H7 (cell line): ENCODE data around the gene ODF4. TPM values are rescaled to one million over a fixed set of nuclear protein-coding genes. Genes with fewer than 3 reads are reported as not detected.
"Not testable (repeated sequence)": the region's sequence is repeated elsewhere in the genome, so short reads cannot be mapped to it uniquely, and the experiment has no call there.

Experiments used
- DNase-seq: peaks from one replicate; pipeline ENCODE4 v3.0.0; 2012
- H3K27me3 ChIP-seq: 2 replicates; pipeline ENCODE4 v1.6.0; 2011; ENCODE audit warnings: mild to moderate bottlenecking, low read length; ENCODE audit not compliant: control insufficient read depth, insufficient read depth
- H3K36me3 ChIP-seq: replicated peaks from 2 replicates; pipeline ENCODE4 v1.5.1; 2011; ENCODE audit warnings: low read length; ENCODE audit not compliant: control insufficient read depth, insufficient read depth
- H3K4me3 ChIP-seq: 2 replicates; pipeline ENCODE4 v1.5.1; 2011; ENCODE audit warnings: low read depth, mild to moderate bottlenecking, control low read depth, low read length, moderate library complexity; ENCODE audit not compliant: insufficient read depth
- total RNA-seq: library from RNA; depleted of rRNA; stranded (reverse); fragments of >200 nt; shearing (Covaris generic); gene quantifications from 2 replicates; pipeline ENCODE4 v1.2.3, GENCODE V29; 2014; rRNA removed

Gene ODF4
- total RNA-seq, 1 experiment from 2014 or later, result not detected

GRCh38 chr17:8387914-8388651 is 48.4 kb downstream of the ODF4 start:
- no peaks in the 10 kb centered on the region for H3K36me3 ChIP-seq
- no peak for DNase-seq
- H3K4me3 ChIP-seq, result no peak overlapping the region
- H3K27me3 ChIP-seq, result no peaks in the 10 kb centered on the region

GRCh38 chr17:8391711-8392110 is 52.1 kb downstream of the ODF4 start:
- Histone ChIP-seq H3K36me3 (no peaks in the 10 kb centered on the region), H3K27me3 (no peaks in the 10 kb centered on the region), H3K4me3 (no peak overlapping the region)
- peak; percentile 56 for DNase-seq

GRCh38 chr17:8392274-8392673 is 52.6 kb downstream of the ODF4 start:
- DNase-seq, result peak; percentile 66
- H3K4me3 ChIP-seq, result no peak overlapping the region
- H3K36me3 ChIP-seq, result no peaks in the 10 kb centered on the region
- H3K27me3 ChIP-seq, result no peaks in the 10 kb centered on the region

- Histone ChIP-seq H3K4me3 (no peak overlapping the region), H3K27me3 (no peaks in the 10 kb centered on the region)
- peak; percentile 60 for DNase-seq
Measured at GRCh38 chr17:8392674-8393469, 53.2 kb downstream of the ODF4 start.

GRCh38 chr17:8393470-8394231 is 54.0 kb downstream of the ODF4 start:
- no peak for DNase-seq
- no peak overlapping the region for H3K4me3 ChIP-seq
- H3K27me3 ChIP-seq, result no peaks in the 10 kb centered on the region
- H3K36me3 ChIP-seq, result no peaks in the 10 kb centered on the region

More at GRCh38 chr17:8392674-8393469, 53.2 kb downstream of the ODF4 start:
- H3K36me3 ChIP-seq, result no peaks in the 10 kb centered on the region

DNA sequence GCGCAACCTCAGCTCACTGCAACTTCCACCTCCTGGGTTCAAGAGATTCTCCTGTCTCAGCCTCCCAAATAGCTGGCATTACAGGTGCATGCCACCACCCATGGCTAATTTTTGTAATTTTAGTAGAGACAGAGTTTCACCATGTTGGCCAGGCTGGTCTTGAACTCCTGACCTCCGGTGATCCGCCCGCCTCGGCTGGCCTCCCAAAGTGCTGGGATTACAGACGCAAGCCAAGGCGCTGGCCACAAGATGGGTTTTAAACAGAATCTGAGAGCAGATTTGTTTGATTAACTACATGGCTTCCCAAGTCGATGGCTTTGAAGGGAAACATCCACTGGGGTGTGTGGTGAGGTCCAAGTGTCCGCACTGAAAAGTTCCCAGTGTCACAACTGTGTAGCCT is 54.9 kb downstream of the ODF4 start:
- DNase-seq, H3K27me3 ChIP-seq: not testable (repeated sequence)

More for the DNA sequence above, 54.9 kb downstream of the ODF4 start:
- H3K36me3 ChIP-seq, H3K4me3 ChIP-seq: not testable (repeated sequence)

Other genes starting within 250 kb of the ODF4 start
- gene ALOXE3, start 221.3 kb upstream of the ODF4 start, total RNA-seq, result not detected in 2 replicates
- gene HES7, start 215.7 kb upstream of the ODF4 start, total RNA-seq, result 1.3 and 2.1 TPM in 2 replicates
- gene PER1, start 187.4 kb upstream of the ODF4 start, total RNA-seq, result 19.2 and 32.4 TPM in 2 replicates
- 7.3 and 10.5 TPM in 2 replicates for gene VAMP2, start 176.9 kb upstream of the ODF4 start, total RNA-seq
- gene TMEM107, start 163.5 kb upstream of the ODF4 start, total RNA-seq, result 27.7 and 40.7 TPM in 2 replicates
- 9.9 and 10.7 TPM in 2 replicates for gene BORCS6, start 149.7 kb upstream of the ODF4 start, total RNA-seq
- gene AURKB, start 129.3 kb upstream of the ODF4 start, total RNA-seq, result 209 and 254 TPM in 2 replicates
- 14.1 and 14.3 TPM in 2 replicates for gene CTC1, start 91.8 kb upstream of the ODF4 start, total RNA-seq
- gene PFAS, start 90.6 kb upstream of the ODF4 start, total RNA-seq, result 101 and 122 TPM in 2 replicates
- 12.7 TPM in 2 replicates for gene RANGRF, start 51.2 kb upstream of the ODF4 start, total RNA-seq
- gene SLC25A35, start 44.4 kb upstream of the ODF4 start, total RNA-seq, result 2.3 and 5.6 TPM in 2 replicates
- gene ARHGEF15, start 29.6 kb upstream of the ODF4 start, total RNA-seq, result 1.00 and 1.6 TPM in 2 replicates
- gene RPL26, start 43.4 kb downstream of the ODF4 start, total RNA-seq, result 1,833 and 2,305 TPM in 2 replicates
- not detected in 2 replicates for gene RNF222, start 58.0 kb downstream of the ODF4 start, total RNA-seq
- 18.6 and 32.8 TPM in 2 replicates for gene NDEL1, start 96.0 kb downstream of the ODF4 start, total RNA-seq